HG02885 (cell line): Measurements from ENCODE around the gene HMBS.
"Not testable (repeated sequence)": the region's sequence is repeated elsewhere in the genome, so short reads cannot be mapped to it uniquely, and the experiment has no call there.

Experiments used
- ATAC-seq: cut with Tn5 transposase; IDR thresholded peaks from one replicate; pipeline ENCODE4 v1.9.1; 2021; ENCODE audit warnings: mild to moderate bottlenecking; ENCODE audit not compliant: unreplicated experiment, poor library complexity

The HMBS gene

DNA sequence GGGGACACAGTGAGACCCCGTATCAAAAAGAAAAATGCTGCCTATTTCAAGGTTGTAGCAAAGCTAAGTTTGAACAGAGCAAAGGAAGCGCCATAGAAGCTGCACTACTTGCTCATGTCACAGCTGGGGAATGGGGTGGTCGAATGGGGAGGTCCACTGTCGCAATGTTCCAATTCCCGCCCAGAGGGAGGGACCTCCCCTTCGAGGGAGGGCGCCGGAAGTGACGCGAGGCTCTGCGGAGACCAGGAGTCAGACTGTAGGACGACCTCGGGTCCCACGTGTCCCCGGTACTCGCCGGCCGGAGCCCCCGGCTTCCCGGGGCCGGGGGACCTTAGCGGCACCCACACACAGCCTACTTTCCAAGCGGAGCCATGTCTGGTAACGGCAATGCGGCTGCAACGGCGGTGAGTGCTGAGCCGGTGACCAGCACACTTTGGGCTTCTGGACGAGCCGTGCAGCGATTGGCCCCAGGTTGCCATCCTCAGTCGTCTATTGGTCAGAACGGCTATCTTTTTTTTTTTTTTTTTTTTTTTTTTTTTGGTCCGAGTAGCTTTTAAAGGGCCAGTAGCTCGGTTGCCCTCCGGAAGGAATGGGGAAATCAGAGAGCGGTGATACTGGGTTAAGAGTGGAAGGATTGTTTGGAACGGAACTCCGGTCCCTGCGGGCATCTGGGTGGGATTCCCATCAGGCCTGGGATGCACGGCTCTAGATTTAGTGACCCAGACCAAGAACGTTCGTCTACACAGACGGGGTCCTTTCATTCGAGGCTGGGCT, at the start of gene HMBS:
Gene HMBS, plus strand, starts transcription at position 219 of the 774 bp plus-strand sequence. Its CDS starts 153 bp downstream, at position 372.
- peak; percentile 92 for ATAC-seq

DNA sequence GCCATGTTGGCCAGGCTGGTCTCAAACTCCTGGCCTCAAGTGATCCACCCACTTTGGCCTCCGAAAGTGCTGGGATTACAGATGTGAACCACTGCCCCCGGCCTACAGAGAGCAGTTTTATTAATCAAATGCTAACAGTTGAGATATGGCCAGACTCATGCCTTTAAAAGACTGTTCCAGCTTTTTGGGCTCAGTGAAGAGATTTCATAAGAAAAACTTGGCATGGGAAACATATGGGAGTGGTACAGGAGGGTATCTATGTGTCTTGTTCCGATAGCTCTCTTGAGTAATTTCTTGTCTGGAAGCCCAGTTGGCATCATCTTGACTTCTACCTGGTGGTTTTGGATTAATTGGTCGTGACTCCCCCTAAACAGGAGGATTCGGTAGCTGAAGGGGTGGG, 45.8 kb upstream of the HMBS start:
- no peak for ATAC-seq

DNA sequence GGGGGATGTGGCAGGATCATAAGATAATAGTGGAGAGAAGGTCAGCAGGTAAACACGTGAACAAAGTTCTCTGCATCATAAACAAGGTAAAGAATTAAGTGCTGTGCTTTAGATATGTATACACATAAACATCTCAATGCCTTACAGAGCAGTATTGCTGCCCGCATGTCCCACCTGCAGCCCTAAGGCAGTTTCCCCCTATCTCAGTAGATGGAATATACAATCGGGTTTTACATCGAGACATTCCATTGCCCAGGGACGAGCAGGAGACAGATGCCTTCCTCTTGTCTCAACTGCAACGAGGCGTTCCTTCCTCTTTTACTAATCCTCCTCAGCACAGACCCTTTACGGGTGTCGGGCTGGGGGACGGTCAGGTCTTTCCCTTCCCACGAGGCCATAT, 45.2 kb upstream of the HMBS start:
- ATAC-seq: not testable (repeated sequence)

DNA sequence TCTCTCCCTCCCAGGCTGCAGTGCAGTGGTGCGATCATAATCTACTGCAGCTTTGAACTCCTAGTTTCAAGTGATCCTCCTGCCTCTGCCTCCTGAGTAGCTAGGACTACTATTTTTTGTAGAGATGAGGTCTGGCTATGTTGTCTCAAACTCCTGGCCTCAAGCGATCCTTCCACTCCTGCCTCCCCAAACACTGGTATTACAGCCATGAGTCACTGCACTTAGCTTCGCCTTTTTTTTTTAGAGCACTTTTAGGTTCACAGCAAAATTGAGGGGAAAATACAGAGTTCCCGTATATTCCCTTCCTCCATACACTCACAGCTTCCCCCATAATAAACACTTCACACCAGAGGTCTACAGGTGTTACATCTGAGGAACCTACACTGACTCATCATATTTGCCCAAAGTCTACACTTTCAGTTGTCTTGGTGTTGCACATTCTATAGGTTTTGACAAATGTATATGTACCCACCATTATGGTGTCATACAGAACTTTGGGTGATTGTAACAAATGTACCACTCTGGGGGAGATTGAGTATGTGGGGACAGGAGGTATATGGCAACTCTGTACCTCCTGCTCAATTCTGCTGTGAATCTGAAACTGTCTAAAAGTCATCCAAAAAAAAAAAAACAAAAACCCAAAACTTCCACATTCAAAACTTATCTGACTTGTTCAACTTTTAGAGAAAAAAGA, 42.7 kb upstream of the HMBS start:
- ATAC-seq: no peak

DNA sequence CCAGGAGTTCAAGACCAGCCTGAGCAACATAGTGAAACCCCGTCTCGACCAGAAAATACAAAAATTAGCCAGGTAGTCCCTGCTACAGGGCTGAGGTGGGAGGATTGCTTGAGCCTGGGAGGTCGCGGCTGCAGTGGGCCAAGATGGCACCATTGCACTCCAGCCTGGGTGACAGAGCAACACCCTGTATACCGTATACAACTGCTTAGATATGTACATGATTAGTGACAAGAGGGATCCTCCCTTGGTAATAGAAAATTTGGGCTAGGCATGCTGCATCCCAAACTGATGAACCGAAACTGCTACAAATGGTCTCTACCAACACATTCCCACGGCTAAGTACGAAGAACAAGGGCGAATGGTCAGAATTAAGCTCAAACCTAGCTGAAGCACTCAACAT, 41.8 kb upstream of the HMBS start:
- no peak for ATAC-seq

DNA sequence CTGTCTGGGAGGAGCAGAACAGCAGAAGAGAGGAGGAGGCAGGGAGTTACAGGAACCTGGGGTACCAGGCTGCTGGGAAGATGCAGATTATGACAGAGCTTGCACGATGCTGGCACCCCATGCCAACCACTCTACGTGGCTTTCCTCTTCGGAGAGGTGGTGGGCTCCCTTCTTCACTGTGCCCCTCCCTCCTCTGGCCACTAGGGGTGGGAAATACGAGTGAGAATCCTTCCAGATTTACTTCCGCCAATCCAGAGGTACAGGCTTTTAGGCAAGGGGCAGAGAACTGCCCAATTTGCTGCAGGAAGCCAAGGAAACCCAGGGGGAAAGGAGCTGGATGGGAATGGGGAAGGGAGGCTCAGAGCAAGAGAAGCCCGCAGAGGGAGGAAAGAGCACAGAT, 40.0 kb upstream of the HMBS start:
- ATAC-seq: no peak

DNA sequence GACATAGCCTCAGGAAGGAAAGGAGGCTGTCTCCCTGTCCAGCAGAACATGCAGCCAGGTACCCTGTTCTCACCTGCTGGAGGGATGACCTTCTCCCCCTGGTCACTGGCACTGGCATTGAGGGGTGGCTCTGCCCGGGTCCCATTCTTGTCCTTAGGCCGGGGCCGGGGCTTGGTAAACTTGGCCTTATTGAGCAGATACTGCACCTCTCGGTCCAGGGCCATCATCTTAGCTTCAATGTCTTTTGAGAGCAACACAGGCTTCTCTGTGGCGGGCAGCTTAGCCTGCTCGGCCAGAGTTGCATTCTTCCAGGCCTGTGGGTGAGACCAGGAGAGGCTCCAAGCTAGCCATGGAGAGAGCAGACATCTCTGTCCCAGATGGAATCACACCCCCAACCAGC, 38.2 kb upstream of the HMBS start:
- ATAC-seq: no peak

DNA sequence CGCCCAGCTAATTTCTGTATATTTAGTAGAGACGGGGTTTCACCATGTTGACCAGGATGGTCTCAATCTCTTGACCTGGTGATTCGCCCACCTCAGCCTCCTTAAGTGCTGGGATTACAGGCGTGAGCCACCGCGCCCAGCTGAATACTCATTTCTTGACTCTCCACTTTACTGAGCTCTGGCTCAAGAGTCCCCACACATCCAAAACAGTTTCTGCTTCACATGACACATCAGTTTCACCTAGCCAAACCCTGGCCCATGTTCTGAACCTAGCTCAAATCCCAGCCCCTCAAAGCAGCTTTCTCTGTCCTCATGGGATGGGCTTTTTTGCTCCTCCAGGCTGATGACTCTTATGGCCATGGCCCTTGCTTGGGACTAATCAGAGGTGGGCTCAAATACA, 37.5 kb upstream of the HMBS start:
- ATAC-seq: no peak

DNA sequence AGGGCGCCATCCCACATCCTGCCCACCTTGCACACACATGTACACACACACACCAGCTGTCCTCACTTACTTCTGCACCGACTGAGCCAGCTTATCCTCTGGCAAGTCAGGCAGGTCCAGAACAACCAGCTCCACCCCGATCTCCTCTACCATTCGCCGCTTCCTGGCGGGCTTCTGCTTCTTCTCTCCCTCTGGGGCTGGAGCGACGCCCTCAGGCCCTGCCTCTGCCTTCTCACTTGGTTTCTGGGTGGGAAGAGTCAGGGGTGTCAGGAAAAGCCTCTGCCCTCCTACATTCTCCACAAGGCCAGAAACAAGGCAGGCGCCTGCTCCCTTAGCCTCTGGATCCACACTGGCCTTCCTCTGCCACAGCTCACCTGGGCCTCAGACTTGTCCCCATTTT, 36.0 kb upstream of the HMBS start:
- no peak for ATAC-seq

DNA sequence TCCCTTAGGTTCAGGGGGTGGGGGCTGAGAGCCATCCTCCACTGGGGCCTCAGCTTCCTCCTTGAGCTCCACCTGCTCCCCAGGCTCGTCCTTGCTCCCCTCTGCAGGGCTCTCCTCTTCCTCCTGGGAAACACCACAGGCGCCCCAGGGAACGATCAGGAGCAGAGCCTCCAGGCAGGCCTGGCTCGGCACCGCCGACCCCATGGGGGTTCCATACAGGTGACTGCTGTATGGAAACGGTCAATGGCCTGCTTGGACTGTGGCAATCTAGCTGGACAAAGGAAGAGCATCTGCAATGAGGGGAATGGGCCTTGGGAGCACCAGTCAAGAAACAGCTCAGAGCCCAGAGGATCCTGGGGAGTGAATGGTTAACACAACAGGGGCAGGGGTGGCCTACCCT, 35.6 kb upstream of the HMBS start:
- ATAC-seq: no peak

DNA sequence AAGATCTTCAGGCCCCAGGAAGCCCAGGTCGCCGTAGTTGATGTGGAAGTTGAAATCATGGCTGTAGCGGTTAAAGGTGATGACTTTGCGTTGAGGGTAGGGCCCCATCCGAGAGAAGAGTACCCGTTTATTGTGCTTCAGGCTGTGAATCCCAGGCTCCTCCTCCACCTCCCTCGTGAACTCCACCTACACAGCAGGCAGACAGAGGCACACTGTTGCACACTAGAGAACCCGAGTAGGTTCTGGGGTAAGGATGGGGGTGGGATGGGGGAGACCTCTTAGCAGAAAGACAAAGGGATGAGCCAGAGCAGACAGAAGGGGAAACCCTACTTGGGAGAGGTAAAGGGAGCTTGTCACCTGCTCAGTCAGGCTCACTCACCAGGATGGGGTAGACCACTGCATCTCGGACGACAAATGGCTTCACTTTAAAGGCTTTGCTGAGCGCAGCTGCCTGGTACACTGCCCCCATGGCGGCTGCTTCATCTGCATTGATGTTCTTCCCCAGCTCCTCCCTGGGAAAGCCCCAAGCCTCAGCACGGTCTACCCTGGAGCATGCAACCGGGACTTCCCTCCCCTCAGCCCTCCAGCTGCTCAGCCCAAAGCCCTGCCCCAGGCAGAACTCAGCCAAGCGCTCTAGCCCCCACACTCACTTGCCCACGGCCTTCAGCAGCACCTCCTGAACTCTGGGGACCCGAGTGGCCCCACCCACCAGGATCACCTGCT, 33.1 kb upstream of the HMBS start:
- peak; percentile 62 for ATAC-seq

DNA sequence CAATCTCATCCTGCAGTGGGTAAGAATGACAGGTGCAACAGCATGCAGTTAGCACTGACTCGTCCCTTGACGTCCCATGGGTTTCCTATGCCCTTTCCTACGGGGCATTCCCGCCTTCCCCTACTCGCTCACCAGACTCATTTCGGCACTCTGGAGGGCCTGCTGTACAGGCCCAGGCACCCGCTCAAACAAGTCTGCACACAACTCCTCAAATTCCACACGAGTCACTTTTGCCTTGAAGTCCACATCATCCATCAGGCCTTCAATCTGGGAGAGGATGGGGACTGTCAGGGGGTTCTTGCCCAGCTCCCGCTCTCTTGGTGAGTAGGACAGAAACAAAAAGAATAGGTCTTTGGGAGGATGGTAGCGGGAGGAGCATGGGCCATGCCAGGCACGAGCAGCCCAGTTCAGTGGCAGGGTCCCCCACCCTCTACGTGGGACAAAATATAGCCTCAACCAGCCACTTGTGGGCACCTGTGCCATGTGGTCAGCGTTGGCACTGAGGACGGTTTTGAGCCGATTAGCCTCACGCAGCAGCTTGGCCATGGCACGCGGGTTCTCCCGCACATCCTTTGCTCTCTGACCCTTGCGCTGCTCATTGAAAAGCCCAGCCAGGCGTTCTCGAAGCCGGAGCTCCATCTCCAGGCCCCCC, 32.4 kb upstream of the HMBS start:
- ATAC-seq: no peak

DNA sequence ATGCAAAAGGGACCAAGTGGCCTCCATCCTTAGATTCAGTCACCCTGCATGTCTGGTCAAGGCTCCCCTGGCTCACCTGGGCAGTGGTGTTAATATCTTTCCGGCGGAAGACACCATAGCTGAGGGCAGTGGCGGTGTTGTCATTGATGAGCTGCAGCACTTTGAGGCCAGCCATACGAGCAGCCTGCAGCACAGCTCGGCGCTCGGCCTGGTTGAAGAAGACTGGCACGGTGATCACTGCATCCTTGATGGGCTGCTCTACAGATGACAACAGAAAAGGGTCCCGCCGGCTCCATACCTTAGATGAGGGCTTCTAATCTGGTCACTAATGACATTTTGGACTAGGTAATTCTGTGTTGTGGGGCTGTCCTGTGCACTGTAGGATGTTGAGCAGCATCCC, 30.3 kb upstream of the HMBS start:
- ATAC-seq: no peak

DNA sequence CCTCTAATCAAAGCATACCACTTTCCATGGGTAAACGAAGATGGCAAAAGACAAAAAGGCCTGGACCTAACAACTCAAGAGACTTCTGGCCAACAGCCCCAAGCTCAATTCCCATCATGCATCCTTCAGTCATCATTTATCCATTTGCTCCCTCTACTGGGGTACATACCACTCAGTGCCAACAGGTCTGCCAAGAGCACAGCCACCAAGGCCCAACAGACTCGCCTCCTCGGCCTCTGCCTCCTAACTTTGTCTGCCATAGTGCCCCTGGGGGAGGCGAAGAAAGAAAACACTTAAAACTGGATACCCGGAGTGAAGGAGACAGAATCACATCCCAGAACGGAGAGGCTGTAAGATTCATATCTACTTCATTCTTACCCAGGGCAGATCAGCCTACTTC, 28.8 kb upstream of the HMBS start:
- ATAC-seq: no peak

DNA sequence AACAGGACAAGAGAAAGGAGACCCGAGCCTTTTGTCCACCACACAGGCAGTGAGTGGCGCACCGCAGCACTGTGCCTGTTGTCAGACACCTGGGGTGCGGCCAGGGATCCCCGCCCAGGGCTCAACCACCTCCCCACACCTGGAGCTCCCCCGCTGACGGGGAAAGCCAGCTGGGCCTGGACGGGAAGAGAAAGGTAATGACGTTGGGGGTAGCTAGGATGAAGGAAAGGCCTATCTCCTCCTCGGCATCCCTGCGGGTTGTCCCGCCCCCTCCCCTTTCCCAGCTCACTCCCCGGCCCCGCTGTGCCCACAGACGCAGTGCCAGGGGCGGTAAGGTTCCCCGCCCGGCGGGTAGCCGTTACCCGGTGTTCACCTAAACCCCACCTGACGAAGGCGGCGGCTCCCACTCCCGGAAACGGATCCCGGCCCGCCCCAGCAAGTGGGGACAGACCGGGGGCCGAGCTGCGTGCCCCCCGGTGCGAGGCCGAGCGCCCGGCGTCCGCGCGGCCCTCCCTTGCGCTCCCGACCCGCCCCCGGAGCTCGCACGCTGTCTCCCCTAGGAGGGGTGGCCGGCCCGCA, 28.2 kb upstream of the HMBS start:
- ATAC-seq: peak; percentile 36

DNA sequence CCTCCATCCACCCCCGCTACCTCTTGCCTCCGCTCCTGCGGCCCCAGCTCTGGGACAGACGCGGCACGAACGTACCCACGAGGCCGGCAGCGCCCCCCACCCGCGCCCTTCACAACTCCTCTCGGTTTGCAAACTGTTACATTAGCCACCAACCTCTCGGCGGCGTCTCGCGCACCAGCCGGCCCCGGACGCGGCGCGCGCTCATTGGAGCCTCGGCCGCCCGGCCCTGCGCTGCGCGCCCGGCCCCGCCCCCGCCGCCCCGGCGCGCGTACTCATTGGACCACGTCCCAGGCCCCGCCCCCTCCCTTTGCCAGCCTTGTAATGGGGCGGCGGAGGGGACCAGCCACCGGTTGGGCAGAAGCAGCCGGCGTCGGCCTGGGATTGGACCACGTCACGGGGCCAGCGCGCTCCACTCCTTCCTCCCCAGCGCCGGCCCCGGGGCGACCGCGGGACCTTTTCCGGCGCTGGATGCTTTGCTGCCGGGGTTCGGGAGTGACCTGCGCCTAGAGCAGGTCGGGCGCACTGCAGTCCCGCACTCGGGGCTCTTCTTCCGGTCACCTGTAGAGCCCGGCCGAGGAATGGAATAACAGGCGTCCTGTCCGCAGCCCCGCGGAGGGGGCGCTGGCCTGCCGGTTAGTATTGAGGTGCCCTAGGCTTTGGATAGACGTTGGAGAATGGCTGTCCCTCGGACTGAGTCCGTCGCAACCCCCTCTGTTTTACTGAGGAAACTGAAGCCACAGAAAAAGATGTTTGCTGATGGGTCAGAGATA, 27.5 kb upstream of the HMBS start, which contains the start of gene HYOU1:
Gene HYOU1, minus strand, starts transcription at position 206 of the 770 bp plus-strand sequence. CDS start 1,045 bp downstream, outside the sequence.
- peak; percentile 95 for ATAC-seq

DNA sequence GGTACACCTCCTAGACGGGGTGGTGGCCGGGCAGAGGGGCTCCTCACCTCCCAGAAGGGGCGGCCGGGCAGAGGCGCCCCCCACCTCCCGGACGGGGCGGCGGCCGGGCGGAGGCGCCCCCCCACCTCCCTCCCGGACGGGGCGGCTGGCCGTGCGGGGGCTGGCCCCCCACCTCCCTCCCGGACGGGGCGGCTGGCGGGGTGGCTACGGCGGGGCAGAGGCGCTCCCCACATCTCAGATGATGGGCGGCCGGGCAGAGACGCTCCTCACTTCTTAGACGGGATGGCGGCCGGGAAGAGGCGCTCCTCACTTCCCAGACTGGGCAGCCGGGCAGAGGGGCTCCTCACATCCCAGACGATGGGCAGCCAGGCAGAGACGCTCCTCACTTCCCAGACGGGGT, 25.6 kb upstream of the HMBS start:
- ATAC-seq: not testable (repeated sequence)

DNA sequence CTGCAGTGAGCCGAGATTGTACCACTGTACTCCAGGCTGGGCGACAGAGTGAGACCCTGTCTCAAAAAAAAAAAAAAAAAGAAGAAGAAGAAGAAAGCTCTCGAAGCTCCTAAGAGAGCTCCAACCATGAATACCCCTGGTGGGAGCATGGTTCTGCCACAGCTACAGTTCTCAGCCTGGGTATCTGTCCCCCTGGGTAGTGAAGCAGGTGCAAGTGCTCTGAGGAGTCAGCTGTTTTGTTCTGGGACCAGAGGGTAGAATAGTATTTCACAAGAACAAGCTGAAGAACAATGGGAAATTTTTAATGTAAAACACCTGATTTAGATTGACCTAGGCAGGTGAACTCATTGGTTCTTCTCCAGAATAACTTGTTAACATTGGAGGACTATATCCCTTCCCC, 23.4 kb upstream of the HMBS start:
- no peak for ATAC-seq

DNA sequence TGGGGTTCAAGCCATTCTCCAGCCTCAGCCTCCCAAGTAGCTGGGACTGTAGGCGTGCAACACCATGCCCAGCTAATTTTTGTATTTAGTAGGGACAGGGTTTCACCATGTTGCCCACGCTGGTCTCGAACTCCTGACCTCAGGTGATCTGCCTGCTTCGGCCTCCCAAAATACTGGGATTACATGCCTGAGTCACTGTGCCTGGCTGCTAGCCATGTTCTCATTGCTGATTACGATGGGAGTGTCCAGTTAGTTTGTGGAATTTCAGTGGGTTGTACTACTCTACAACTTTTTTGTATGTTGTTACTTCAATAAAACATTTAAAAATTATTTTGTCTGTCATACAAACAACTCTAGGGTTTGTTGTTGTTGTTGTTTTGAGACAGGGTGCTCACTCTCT, 21.9 kb upstream of the HMBS start:
- no peak for ATAC-seq

DNA sequence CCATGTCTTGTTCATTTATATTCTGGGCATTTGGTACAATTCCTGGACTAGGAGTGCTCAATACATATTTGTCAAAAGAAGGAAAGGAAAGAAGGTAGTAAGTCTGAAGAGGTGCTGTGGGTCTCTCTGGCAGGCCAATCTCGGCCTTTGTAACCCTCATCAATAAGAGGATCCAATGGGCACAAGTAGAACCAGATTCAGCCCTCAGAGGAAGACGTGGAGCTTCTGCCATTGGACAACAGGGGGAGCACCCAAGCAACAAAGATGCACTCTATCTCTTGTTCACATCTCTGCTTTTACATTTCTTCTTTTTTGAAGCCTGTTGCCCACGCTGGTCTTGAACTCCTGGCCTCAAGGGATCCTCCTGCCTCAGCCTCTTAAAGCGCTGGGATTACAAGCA, 19.3 kb upstream of the HMBS start:
- ATAC-seq: no peak
